HepG2 (cell line): ENCODE measurements around the gene TRPC1. TPM values are rescaled to one million over a fixed set of nuclear protein-coding genes. Genes with fewer than 3 reads are reported as not detected.

Experiments
- ATAD3A ChIP-seq: sonication (generic); formaldehyde crosslinking; IDR thresholded peaks from 2 replicates; pipeline ENCODE4 v1.4.0; 2020; ENCODE audit warnings: missing genetic modification reagents
- BCL6 ChIP-seq: IDR thresholded peaks from 2 replicates; pipeline ENCODE4 v1.6.1; 2016; ENCODE audit warnings: missing genetic modification reagents, missing compliant biosample characterization
- CBX5 ChIP-seq: sonication (generic); formaldehyde crosslinking; IDR thresholded peaks from 2 replicates; pipeline ENCODE4 v1.4.0; 2020; ENCODE audit warnings: missing genetic modification reagents, borderline replicate concordance
- CEBPZ ChIP-seq: IDR thresholded peaks from 2 replicates; pipeline ENCODE4 v1.6.1; 2012; ENCODE audit warnings: low read length, improper control_type of control experiment
- ELF3 ChIP-seq: IDR thresholded peaks from 2 replicates; pipeline ENCODE4 v1.6.1; 2016; ENCODE audit warnings: missing genetic modification reagents, missing compliant biosample characterization
- FLYWCH1 ChIP-seq: sonication (generic); formaldehyde crosslinking; IDR thresholded peaks from 2 replicates; pipeline ENCODE4 v1.8.1; 2023; ENCODE audit warnings: mild to moderate bottlenecking, missing genetic modification reagents
- FOXA3 ChIP-seq: IDR thresholded peaks from 2 replicates; pipeline ENCODE4 v1.6.1; 2016; ENCODE audit warnings: missing genetic modification reagents, missing compliant biosample characterization
- GATAD2A ChIP-seq: IDR thresholded peaks from 2 replicates; pipeline ENCODE4 v1.6.1; 2016
- HMG20A ChIP-seq: IDR thresholded peaks from 2 replicates; pipeline ENCODE4 v1.6.1; 2016; ENCODE audit warnings: borderline replicate concordance
- HMGXB4 ChIP-seq, 2 experiments: sonication (generic) in 1 of 2; formaldehyde crosslinking in 1 of 2; IDR thresholded peaks; 2 replicates each; pipeline versions ENCODE4 v1.4.0 to v1.6.1; 2018 to 2020; ENCODE audit warnings: missing genetic modification reagents in 2 of 2, borderline replicate concordance in 1 of 2, low read depth in 1 of 2, mild to moderate bottlenecking in 1 of 2, missing biosample characterization in 1 of 2
- IKZF4 ChIP-seq: sonication (generic); formaldehyde crosslinking; IDR thresholded peaks from 2 replicates; pipeline ENCODE4 v1.5.1; 2020; ENCODE audit warnings: borderline replicate concordance, mild to moderate bottlenecking, low read depth, missing genetic modification reagents; ENCODE audit errors: not compliant biosample characterization
- IKZF5 ChIP-seq: IDR thresholded peaks from 2 replicates; pipeline ENCODE4 v1.6.1; 2018; ENCODE audit warnings: missing genetic modification reagents, mild to moderate bottlenecking, missing compliant biosample characterization
- MEF2D ChIP-seq: sonication (generic); formaldehyde crosslinking; IDR thresholded peaks from 2 replicates; pipeline ENCODE4 v1.5.1; 2020; ENCODE audit warnings: mild to moderate bottlenecking, missing genetic modification reagents
- MEIS2 ChIP-seq: sonication (generic); formaldehyde crosslinking; IDR thresholded peaks from 2 replicates; pipeline ENCODE4 v1.9.0; 2021; ENCODE audit warnings: mild to moderate bottlenecking, missing genetic modification reagents
- MXI1 ChIP-seq: IDR thresholded peaks from 3 replicates; pipeline ENCODE4 v1.6.1; 2012; ENCODE audit warnings: low read depth, low read length, inconsistent platforms, borderline replicate concordance
- PRMT3 ChIP-seq: sonication (generic); formaldehyde crosslinking; IDR thresholded peaks from 2 replicates; pipeline ENCODE4 v1.8.1; 2022; ENCODE audit warnings: low read depth, mild to moderate bottlenecking, moderate library complexity, missing genetic modification reagents, borderline replicate concordance
- SALL1 ChIP-seq: sonication (generic); formaldehyde crosslinking; IDR thresholded peaks from 2 replicates; pipeline ENCODE4 v1.8.0; 2022; ENCODE audit warnings: mild to moderate bottlenecking, missing genetic modification reagents
- SOX5 ChIP-seq: IDR thresholded peaks from 2 replicates; pipeline ENCODE4 v1.6.1; 2016; ENCODE audit warnings: borderline replicate concordance
- TBX3 ChIP-seq: fragments of 450-650 bp; IDR thresholded peaks from 2 replicates; pipeline ENCODE4 v1.6.1; 2017; ENCODE audit warnings: antibody characterized with exemption, mild to moderate bottlenecking, inconsistent platforms, borderline replicate concordance
- TEAD3 ChIP-seq: optimal IDR thresholded peaks from 2 replicates; pipeline ENCODE3; 2016; ENCODE audit warnings: borderline replicate concordance
- ZBTB42 ChIP-seq: sonication (generic); formaldehyde crosslinking; IDR thresholded peaks from 2 replicates; pipeline ENCODE4 v1.5.0; 2020; ENCODE audit warnings: mild to moderate bottlenecking, missing genetic modification reagents
- ZNF18 ChIP-seq: sonication (generic); formaldehyde crosslinking; IDR thresholded peaks from 2 replicates; pipeline ENCODE4 v1.8.0; 2022; ENCODE audit warnings: mild to moderate bottlenecking, missing genetic modification reagents; ENCODE audit not compliant: insufficient replicate concordance
- ZNF605 ChIP-seq: sonication (generic); formaldehyde crosslinking; IDR thresholded peaks from 2 replicates; pipeline ENCODE4 v1.8.0; 2022; ENCODE audit warnings: mild to moderate bottlenecking, missing genetic modification reagents
- ZNF891 ChIP-seq: sonication (generic); formaldehyde crosslinking; IDR thresholded peaks from 2 replicates; pipeline ENCODE4 v1.5.0; 2020; ENCODE audit warnings: mild to moderate bottlenecking, missing genetic modification reagents
- polyA plus RNA-seq, 8 experiments: library from polyadenylated mRNA; depleted of rRNA in 3 of 8; stranded (reverse) in 7 of 8; unstranded in 1 of 8; fragments of >200 nt; fragmentation: Illumina TruSeq in 4 of 8; extraction: Trizol in 4 of 8; gene quantifications; 2 replicates each; pipeline versions ENCODE4 v1.2.1 to v1.2.3, GENCODE V29; 2011 to 2016; ENCODE audit warnings: low read depth in 4 of 8, missing spikeins in 1 of 8, mixed read lengths in 1 of 8; ENCODE audit not compliant: insufficient read depth in 1 of 8
- total RNA-seq, 5 experiments: library from RNA; depleted of rRNA; stranded (reverse); fragments of >200 nt; fragmentation: Illumina TruSeq; extraction: Trizol; gene quantifications; 2 replicates each; pipeline ENCODE4 v1.2.3, GENCODE V29; 2016; ENCODE audit warnings: low read depth in 1 of 5

Gene TRPC1
- total and polyA plus RNA-seq, 2 of the 13 experiments (the other 11 are each of a cell fraction or from before 2014, with no cell fraction given) = 10.8 to 13.1 TPM

- TF ChIP-seq ATAD3A (CRISPR knock-in tag) (no peak), HMGXB4 (CRISPR knock-in tag; IDR thresholded peaks at IDR 0.05; ENCODE audit: borderline replicate concordance in 1 of 2, low read depth in 1 of 2) (0 out of 4 replicates have a peak, but pooled peaks of 1 of the 2 experiments have one; percentile 53), FLYWCH1 (CRISPR knock-in tag) (no peak), TEAD3 (CRISPR knock-in tag) (peak; percentile 23), CBX5 (CRISPR knock-in tag) (peak; percentile 29; the same call in 1 of the 2 replicates), SALL1 (CRISPR knock-in tag) (peak; percentile 91), FOXA3 (CRISPR knock-in tag) (peak; percentile 81), PRMT3 (CRISPR knock-in tag) (no peak), ZNF605 (0 out of 2 replicates have a peak, but pooled peaks have one; percentile 41), ZBTB42 (CRISPR knock-in tag) (no peak), BCL6 (CRISPR knock-in tag) (0 out of 2 replicates have a peak, but pooled peaks have one; percentile 36), IKZF4 (CRISPR knock-in tag) (no peak), ELF3 (CRISPR knock-in tag) (peak; percentile 47; the same call in 1 of the 2 replicates), MXI1 (peak; percentile 8; the same call in 1 of the 3 replicates), IKZF5 (CRISPR knock-in tag) (peak; percentile 55; the same call in 1 of the 2 replicates), CEBPZ (no peak), SOX5 (CRISPR knock-in tag) (peak; percentile 38; the same call in 1 of the 2 replicates), TBX3 (0 out of 2 replicates have a peak, but pooled peaks have one; percentile 29), MEIS2 (CRISPR knock-in tag) (no peak), HMG20A (CRISPR knock-in tag) (peak; percentile 86; the same call in 1 of the 2 replicates), ZNF891 (no peak), MEF2D (no peak), ZNF18 (CRISPR knock-in tag) (no peak), GATAD2A (CRISPR knock-in tag) (peak; percentile 79)
Measured at GRCh38 chr3:142857056-142857455, 133.2 kb downstream of the TRPC1 start (continued).
